Glutamatergic neuron (in vitro differentiated cells): Measurements from ENCODE around the gene TMEM39B. TPM values are rescaled to one million over a fixed set of nuclear protein-coding genes. Genes with fewer than 3 reads are reported as not detected.

Source experiments
- DNase-seq: peaks from one replicate; pipeline ENCODE4 v3.0.0; 2022
- H3K27ac Mint-ChIP-seq: one replicate; pipeline ENCODE4 v1.8.0; 2020; ENCODE audit warnings: mild to moderate bottlenecking, mixed read lengths, inconsistent platforms; ENCODE audit not compliant: unreplicated experiment
- H3K27me3 Mint-ChIP-seq: one replicate; pipeline ENCODE4 v1.8.0; 2020; ENCODE audit warnings: mild to moderate bottlenecking, moderate library complexity, mixed read lengths, inconsistent platforms; ENCODE audit not compliant: unreplicated experiment
- H3K36me3 Mint-ChIP-seq: one replicate; pipeline ENCODE4 v1.8.0; 2020; ENCODE audit warnings: mild to moderate bottlenecking, mixed read lengths, inconsistent platforms; ENCODE audit not compliant: unreplicated experiment
- H3K4me1 Mint-ChIP-seq: one replicate; pipeline ENCODE4 v1.8.0; 2020; ENCODE audit warnings: mild to moderate bottlenecking, low read depth, mixed read lengths, inconsistent platforms; ENCODE audit not compliant: unreplicated experiment
- H3K4me3 Mint-ChIP-seq: one replicate; pipeline ENCODE4 v1.8.0; 2020; ENCODE audit warnings: mild to moderate bottlenecking, mixed read lengths, inconsistent platforms; ENCODE audit not compliant: unreplicated experiment
- H3K9me3 Mint-ChIP-seq: one replicate; pipeline ENCODE4 v1.8.0; 2020; ENCODE audit warnings: mild to moderate bottlenecking, moderate library complexity, mixed read lengths, inconsistent platforms; ENCODE audit not compliant: unreplicated experiment
- microRNA-seq: library from miRNA; unstranded; fragments of <30 nt; microRNA quantifications from one replicate; pipeline ENCODE4, GENCODE V29; 2020; ENCODE audit not compliant: unreplicated experiment
- total RNA-seq: library from RNA; stranded (reverse); fragmentation: NEBNext Ultra II Directional; extraction: Animal tissue kit (Norgen Biotek cat#: 25700); gene quantifications from one replicate; pipeline ENCODE4 v1.2.1, GENCODE V29; 2021; ENCODE audit not compliant: unreplicated experiment
- TF ChIP-seq, protein P1 (sequence below): fragments of 200-600 bp; sonication (generic); IDR thresholded peaks from one replicate; pipeline ENCODE4 v1.5.0; 2021; ENCODE audit not compliant: partially characterized antibody, unreplicated experiment

TMEM39B gene
- total RNA-seq, 1 donor from 2014 or later = 23.2 TPM

DNA sequence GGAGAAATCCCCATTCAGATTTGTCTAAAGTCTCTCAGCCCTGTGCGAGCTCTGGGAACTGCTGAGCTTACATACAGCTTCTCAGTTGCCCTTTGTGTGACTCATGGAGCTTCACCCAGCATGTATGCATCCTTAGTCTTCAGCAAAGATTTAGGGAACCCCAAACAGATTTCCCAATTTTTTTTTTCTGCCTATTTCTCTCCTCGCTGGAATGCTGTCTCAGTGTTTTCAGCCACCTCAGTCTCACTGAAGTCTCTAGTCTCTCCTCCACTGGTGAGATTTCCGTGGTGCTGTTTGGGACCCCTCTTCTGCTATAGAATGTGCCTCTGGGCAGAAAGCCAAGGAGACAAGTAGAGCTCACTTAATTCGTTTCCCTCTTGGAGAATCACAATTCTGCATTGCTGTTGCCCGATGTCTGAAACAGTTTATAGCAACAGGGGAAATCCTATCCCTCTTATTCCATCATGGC is 78.6 kb downstream of the TMEM39B start:
- DNase-seq = no peak
- Mint-ChIP-seq H3K36me3 (peaks cover 13% of the 10 kb centered on the region), H3K9me3 (peaks cover 6% of the 10 kb centered on the region), H3K4me1 (no peaks in the 10 kb centered on the region), H3K27me3 (peaks cover 3% of the 10 kb centered on the region), H3K4me3 (no peak overlapping the region), H3K27ac (peak overlapping the region; percentile 31)
- TF ChIP-seq, protein P1, sequence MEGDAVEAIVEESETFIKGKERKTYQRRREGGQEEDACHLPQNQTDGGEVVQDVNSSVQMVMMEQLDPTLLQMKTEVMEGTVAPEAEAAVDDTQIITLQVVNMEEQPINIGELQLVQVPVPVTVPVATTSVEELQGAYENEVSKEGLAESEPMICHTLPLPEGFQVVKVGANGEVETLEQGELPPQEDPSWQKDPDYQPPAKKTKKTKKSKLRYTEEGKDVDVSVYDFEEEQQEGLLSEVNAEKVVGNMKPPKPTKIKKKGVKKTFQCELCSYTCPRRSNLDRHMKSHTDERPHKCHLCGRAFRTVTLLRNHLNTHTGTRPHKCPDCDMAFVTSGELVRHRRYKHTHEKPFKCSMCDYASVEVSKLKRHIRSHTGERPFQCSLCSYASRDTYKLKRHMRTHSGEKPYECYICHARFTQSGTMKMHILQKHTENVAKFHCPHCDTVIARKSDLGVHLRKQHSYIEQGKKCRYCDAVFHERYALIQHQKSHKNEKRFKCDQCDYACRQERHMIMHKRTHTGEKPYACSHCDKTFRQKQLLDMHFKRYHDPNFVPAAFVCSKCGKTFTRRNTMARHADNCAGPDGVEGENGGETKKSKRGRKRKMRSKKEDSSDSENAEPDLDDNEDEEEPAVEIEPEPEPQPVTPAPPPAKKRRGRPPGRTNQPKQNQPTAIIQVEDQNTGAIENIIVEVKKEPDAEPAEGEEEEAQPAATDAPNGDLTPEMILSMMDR = no peak

Small RNAs within 50 kb of the gene (microRNA-seq; reads per million reads assigned to microRNA genes)
- gene MIR5585 = not detected

Other genes starting within 250 kb of the TMEM39B start
- 120 TPM for gene PTP4A2, start 134.6 kb upstream of the TMEM39B start, total RNA-seq
- gene KHDRBS1, start 59.1 kb upstream of the TMEM39B start, total RNA-seq = 266 TPM
- 79.0 TPM for gene KPNA6, start 35.1 kb downstream of the TMEM39B start, total RNA-seq
- gene TXLNA, start 106.7 kb downstream of the TMEM39B start, total RNA-seq = 48.6 TPM
- gene CCDC28B, start 127.7 kb downstream of the TMEM39B start, total RNA-seq = 34.4 TPM
- gene IQCC, start 132.7 kb downstream of the TMEM39B start, total RNA-seq = 2.7 TPM
- not detected for gene DCDC2B, start 136.2 kb downstream of the TMEM39B start, total RNA-seq
- gene TMEM234, start 149.4 kb downstream of the TMEM39B start, total RNA-seq = 21.8 TPM
- 103 TPM for gene EIF3I, start 149.5 kb downstream of the TMEM39B start, total RNA-seq
- 2.5 TPM for gene FAM167B, start 174.3 kb downstream of the TMEM39B start, total RNA-seq
- 0.37 TPM for gene LCK, start 178.3 kb downstream of the TMEM39B start, total RNA-seq
- 36.9 TPM for gene HDAC1, start 219.1 kb downstream of the TMEM39B start, total RNA-seq